Activated CD4-positive, alpha-beta T cell treated with anti-CD3 and anti-CD28 coated beads for 24 hours (primary cell): ENCODE results near the gene RTN4R.

ENCODE experiments used
- DNase-seq, 2 donors: peaks; one replicate each; pipeline ENCODE4 v3.0.0-alpha.2; 2020; ENCODE audit warnings: low read depth in 2 of 2

The RTN4R gene

GRCh38 chr22:20201837-20202392, 66.2 kb downstream of the RTN4R start:
- DNase-seq, result no peak

GRCh38 chr22:20199906-20200305, 68.2 kb downstream of the RTN4R start:
- no peak for DNase-seq

GRCh38 chr22:20199413-20199842, 68.7 kb downstream of the RTN4R start:
- no peak for DNase-seq

- no peak for DNase-seq
Observed at GRCh38 chr22:20198557-20199319, 69.4 kb downstream of the RTN4R start.

GRCh38 chr22:20197407-20198030, 70.6 kb downstream of the RTN4R start:
- no peak for DNase-seq

- no peak for DNase-seq
Observed at GRCh38 chr22:20196094-20196842, 71.8 kb downstream of the RTN4R start.

GRCh38 chr22:20194681-20195593, 73.2 kb downstream of the RTN4R start:
- DNase-seq, result no peak

GRCh38 chr22:20193761-20194494, 74.2 kb downstream of the RTN4R start:
- DNase-seq, result no peak

- DNase-seq, result no peak
Observed at GRCh38 chr22:20192972-20193760, 75.0 kb downstream of the RTN4R start.

GRCh38 chr22:20192293-20192971, 75.7 kb downstream of the RTN4R start:
- DNase-seq, result no peak

GRCh38 chr22:20191803-20192202, 76.3 kb downstream of the RTN4R start:
- DNase-seq, result no peak
